Hepatocyte (in vitro differentiated cells): Measurements from ENCODE around the gene RAP1GDS1. TPM values are rescaled to one million over a fixed set of nuclear protein-coding genes. Genes with fewer than 3 reads are reported as not detected.

Source experiments
- DNase-seq: peaks from one replicate; pipeline ENCODE4 v3.0.0-alpha.2; 2016; ENCODE audit warnings: low spot score
- H2AFZ ChIP-seq: fragments of 200-600 bp; sonication (generic); 2 replicates; pipeline ENCODE4 v1.6.0; 2016; ENCODE audit warnings: antibody characterized with exemption, mild to moderate bottlenecking
- H3K27ac ChIP-seq: fragments of 200-600 bp; sonication (generic); 2 replicates; pipeline ENCODE4 v1.5.1; 2016; ENCODE audit warnings: mild to moderate bottlenecking
- H3K27me3 ChIP-seq: fragments of 200-600 bp; sonication (generic); 2 replicates; pipeline ENCODE4 v1.6.1; 2016
- H3K36me3 ChIP-seq: fragments of 200-600 bp; sonication (generic); replicated peaks from 2 replicates; pipeline ENCODE4 v1.5.1; 2016; ENCODE audit warnings: low read depth; ENCODE audit not compliant: insufficient read depth
- H3K4me1 ChIP-seq: fragments of 200-600 bp; sonication (generic); 2 replicates; pipeline ENCODE4 v1.5.1; 2016; ENCODE audit warnings: mild to moderate bottlenecking, moderate library complexity; ENCODE audit not compliant: insufficient read depth
- H3K4me2 ChIP-seq: fragments of 200-600 bp; sonication (generic); 2 replicates; pipeline ENCODE4 v1.6.0; 2016
- H3K4me3 ChIP-seq: fragments of 200-600 bp; sonication (generic); 2 replicates; pipeline ENCODE4 v1.5.1; 2016; ENCODE audit warnings: mild to moderate bottlenecking
- H3K79me2 ChIP-seq: fragments of 200-600 bp; sonication (generic); 2 replicates; pipeline ENCODE4 v1.6.0; 2017; ENCODE audit warnings: mild to moderate bottlenecking
- H3K9me2 ChIP-seq: fragments of 200-600 bp; sonication (generic); replicated peaks from 2 replicates; pipeline ENCODE4 v1.6.0; 2017; ENCODE audit warnings: mild to moderate bottlenecking; ENCODE audit not compliant: insufficient read depth
- H3K9me3 ChIP-seq: fragments of 200-600 bp; sonication (generic); 2 replicates; pipeline ENCODE4 v1.5.1; 2016; ENCODE audit warnings: low read depth, mild to moderate bottlenecking
- H4K20me1 ChIP-seq: fragments of 200-600 bp; sonication (generic); 2 replicates; pipeline ENCODE4 v1.6.0; 2016; ENCODE audit warnings: mild to moderate bottlenecking; ENCODE audit not compliant: insufficient read depth, poor library complexity, severe bottlenecking
- EZH2 ChIP-seq: fragments of 200-600 bp; sonication (generic); IDR thresholded peaks from 2 replicates; pipeline ENCODE4 v1.6.1; 2016; ENCODE audit warnings: antibody characterized with exemption, mild to moderate bottlenecking, borderline replicate concordance
- EZH2phosphoT487 ChIP-seq: fragments of 200-600 bp; sonication (generic); IDR thresholded peaks from one replicate; pipeline ENCODE4 v1.6.1; 2018; ENCODE audit warnings: antibody characterized with exemption, mild to moderate bottlenecking, low read depth, moderate library complexity; ENCODE audit not compliant: unreplicated experiment, severe bottlenecking
- WGBS: methylation state at CpG from one replicate; pipeline ENCODE4 v1.1.6; 2016; ENCODE audit warnings: low lambda C conversion rate; ENCODE audit errors: missing lambda C conversion rate; 5-methylcytosine and 5-hydroxymethylcytosine counted together
- polyA plus RNA-seq: library from polyadenylated mRNA; unstranded; fragments of >200 nt; fragmentation: Nextera tagmentation; extraction: Ambion mirVana; gene quantifications from 2 replicates; pipeline ENCODE4 v1.2.1, GENCODE V29; 2016
- total RNA-seq: library from RNA; depleted of rRNA; stranded (reverse); fragments of >200 nt; gene quantifications from 2 replicates; pipeline ENCODE4 v1.2.3, GENCODE V29; 2014
- TF ChIP-seq, protein P1 (sequence below): fragments of 200-600 bp; sonication (generic); IDR thresholded peaks from 2 replicates; pipeline ENCODE4 v1.5.1; 2016; ENCODE audit warnings: antibody characterized with exemption, mild to moderate bottlenecking; ENCODE audit not compliant: poor library complexity

Gene RAP1GDS1
- total and polyA plus RNA-seq, 2 experiments from 2014 or later, result 25.3 to 42.7 TPM

- Histone ChIP-seq H3K36me3 (no peaks in the 10 kb centered on the region), H3K27ac (no peak overlapping the region), H3K4me3 (no peak overlapping the region), H2AFZ (no peak overlapping the region), H3K27me3 (no peaks in the 10 kb centered on the region), H3K9me2 (no peaks in the 10 kb centered on the region), H4K20me1 (no peaks in the 10 kb centered on the region), H3K79me2 (peaks cover 65% of the 10 kb centered on the region), H3K4me2 (no peak overlapping the region), H3K4me1 (peaks cover 2% of the 10 kb centered on the region), H3K9me3 (no peaks in the 10 kb centered on the region)
- DNase-seq, result no peak
- 89% methylated on average over 1 of the region's 1 CpG for WGBS
- TF ChIP-seq, protein P1, sequence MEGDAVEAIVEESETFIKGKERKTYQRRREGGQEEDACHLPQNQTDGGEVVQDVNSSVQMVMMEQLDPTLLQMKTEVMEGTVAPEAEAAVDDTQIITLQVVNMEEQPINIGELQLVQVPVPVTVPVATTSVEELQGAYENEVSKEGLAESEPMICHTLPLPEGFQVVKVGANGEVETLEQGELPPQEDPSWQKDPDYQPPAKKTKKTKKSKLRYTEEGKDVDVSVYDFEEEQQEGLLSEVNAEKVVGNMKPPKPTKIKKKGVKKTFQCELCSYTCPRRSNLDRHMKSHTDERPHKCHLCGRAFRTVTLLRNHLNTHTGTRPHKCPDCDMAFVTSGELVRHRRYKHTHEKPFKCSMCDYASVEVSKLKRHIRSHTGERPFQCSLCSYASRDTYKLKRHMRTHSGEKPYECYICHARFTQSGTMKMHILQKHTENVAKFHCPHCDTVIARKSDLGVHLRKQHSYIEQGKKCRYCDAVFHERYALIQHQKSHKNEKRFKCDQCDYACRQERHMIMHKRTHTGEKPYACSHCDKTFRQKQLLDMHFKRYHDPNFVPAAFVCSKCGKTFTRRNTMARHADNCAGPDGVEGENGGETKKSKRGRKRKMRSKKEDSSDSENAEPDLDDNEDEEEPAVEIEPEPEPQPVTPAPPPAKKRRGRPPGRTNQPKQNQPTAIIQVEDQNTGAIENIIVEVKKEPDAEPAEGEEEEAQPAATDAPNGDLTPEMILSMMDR, result no peak
- TF ChIP-seq EZH2phosphoT487, result no peak
- no peak for TF ChIP-seq EZH2
Measured at GRCh38 chr4:98289375-98289774, 28.2 kb downstream of the RAP1GDS1 start.

DNA sequence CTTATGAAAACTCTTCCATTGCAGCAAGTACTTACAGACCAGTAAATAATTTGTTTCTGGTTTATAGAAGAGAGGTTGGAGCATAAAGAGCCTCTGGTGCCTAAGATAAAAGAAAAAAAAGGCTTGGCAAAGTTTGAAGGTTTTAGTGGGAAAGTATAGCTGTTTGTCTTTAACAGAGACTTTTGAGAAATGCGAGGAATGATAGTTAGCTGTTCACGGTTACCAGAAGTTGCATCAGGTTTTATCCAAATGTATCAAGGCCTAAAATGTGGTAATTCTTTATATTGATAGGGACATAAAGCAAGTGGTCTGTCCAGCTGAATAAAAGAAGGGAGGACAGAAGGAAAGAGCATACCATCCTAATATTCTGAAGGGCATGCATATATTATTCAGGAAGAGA, 29.3 kb downstream of the RAP1GDS1 start:
- H2AFZ ChIP-seq, result no peak overlapping the region
- no peak overlapping the region for H3K4me2 ChIP-seq
- no peaks in the 10 kb centered on the region for H3K9me2 ChIP-seq
- WGBS, result 76% methylated on average over 2 of the region's 2 CpGs
- no peaks in the 10 kb centered on the region for H3K27me3 ChIP-seq
- H3K4me1 ChIP-seq, result no peaks in the 10 kb centered on the region
- TF ChIP-seq EZH2phosphoT487 (no peak), EZH2 (no peak)
- TF ChIP-seq, protein P1, result no peak
- H4K20me1 ChIP-seq, result no peaks in the 10 kb centered on the region
- H3K4me3 ChIP-seq, result no peak overlapping the region
- no peaks in the 10 kb centered on the region for H3K36me3 ChIP-seq
- peaks cover 61% of the 10 kb centered on the region for H3K79me2 ChIP-seq
- H3K27ac ChIP-seq, result no peak overlapping the region
- no peak for DNase-seq
- H3K9me3 ChIP-seq, result no peaks in the 10 kb centered on the region

DNA sequence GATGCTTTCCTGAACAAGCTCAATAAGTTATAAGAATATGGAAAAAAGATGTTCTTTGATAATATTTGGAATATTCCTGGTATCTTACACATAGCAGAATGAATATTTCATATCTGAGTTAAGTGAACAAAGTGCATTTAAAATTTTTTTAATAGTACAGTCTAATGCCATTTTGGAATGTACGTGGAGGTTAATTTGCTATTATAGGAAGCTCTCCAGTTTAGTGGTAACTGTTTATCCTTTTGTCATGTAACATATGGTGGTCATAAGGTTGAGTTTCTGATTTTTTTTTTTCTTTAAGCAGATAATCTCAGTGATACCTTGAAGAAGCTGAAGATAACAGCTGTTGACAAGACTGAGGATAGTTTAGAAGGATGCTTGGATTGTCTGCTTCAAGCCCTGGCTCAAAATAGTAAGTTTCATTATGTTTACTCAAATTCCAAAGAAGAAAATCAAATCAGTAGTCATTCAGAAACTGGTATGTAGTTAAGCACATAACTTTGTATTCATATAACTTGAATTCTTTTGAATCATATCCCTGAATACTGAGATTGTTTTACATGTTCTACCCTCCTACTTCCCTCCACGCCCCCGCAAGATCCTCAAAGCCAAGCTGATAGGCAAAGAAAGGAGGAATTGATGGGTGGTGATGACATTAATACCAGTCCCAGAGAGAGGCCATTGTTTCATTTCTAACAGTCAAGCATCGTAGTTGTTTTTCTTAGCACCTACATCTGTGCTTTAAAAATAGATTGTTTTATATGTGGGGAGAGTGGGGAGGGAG, 32.1 kb downstream of the RAP1GDS1 start:
- Histone ChIP-seq H3K36me3 (no peaks in the 10 kb centered on the region), H3K4me3 (no peak overlapping the region), H3K4me1 (no peaks in the 10 kb centered on the region), H3K27ac (no peak overlapping the region), H2AFZ (no peak overlapping the region), H3K9me3 (no peaks in the 10 kb centered on the region), H3K79me2 (peaks cover 40% of the 10 kb centered on the region), H3K9me2 (no peaks in the 10 kb centered on the region), H3K27me3 (no peaks in the 10 kb centered on the region), H4K20me1 (no peaks in the 10 kb centered on the region), H3K4me2 (no peak overlapping the region)
- no peak for DNase-seq
- 91% methylated on average over 4 of the region's 4 CpGs for WGBS
- TF ChIP-seq EZH2, result no peak
- TF ChIP-seq EZH2phosphoT487, result no peak
- TF ChIP-seq, protein P1, result no peak
